Sigmoid colon (tissue), 7 donors: ENCODE measurements around the gene GRID1. TPM values are rescaled to one million over a fixed set of nuclear protein-coding genes. Genes with fewer than 3 reads are reported as not detected.

Experiments used
- DNase-seq: peaks from one replicate; pipeline ENCODE4 v3.0.0-alpha.2; 2019
- H3K27ac ChIP-seq, 4 donors: fragments of 200-600 bp; sonication (generic); one replicate each; pipeline ENCODE4 v1.5.1; 2016 to 2019; ENCODE audit warnings: mild to moderate bottlenecking in 1 of 4
- H3K27me3 ChIP-seq, 3 donors: fragments of 200-600 bp; sonication (generic); one replicate each; pipeline ENCODE4 v1.5.1; 2019; ENCODE audit warnings: mild to moderate bottlenecking in 1 of 3
- H3K36me3 ChIP-seq, 4 donors: fragments of 200-600 bp; sonication (generic); one replicate each; pipeline ENCODE4 v1.5.1; 2016 to 2019
- H3K4me1 ChIP-seq, 4 donors: fragments of 200-600 bp; sonication (generic); one replicate each; pipeline ENCODE4 v1.5.1; 2017 to 2019
- H3K4me3 ChIP-seq, 4 donors: fragments of 200-600 bp; sonication (generic); one replicate each; pipeline ENCODE4 v1.5.1; 2017 to 2019; ENCODE audit warnings: mild to moderate bottlenecking in 2 of 4, moderate library complexity in 1 of 4
- H3K9me3 ChIP-seq, 4 donors: fragments of 200-600 bp in 3 of 4; sonication (generic) in 3 of 4; one replicate each; pipeline versions ENCODE4 v1.5.1 to v1.6.1; 2013 to 2019
- EP300 ChIP-seq, 4 donors: sonication (generic); formaldehyde crosslinking; IDR thresholded peaks; one replicate each; pipeline ENCODE4 v1.6.1; 2017; ENCODE audit warnings: antibody characterized with exemption in 4 of 4
- POLR2A ChIP-seq, 2 donors: fragments of 450-650 bp; IDR thresholded peaks; one replicate each; pipeline ENCODE4 v1.6.1; 2016; ENCODE audit warnings: antibody characterized with exemption in 2 of 2, mild to moderate bottlenecking in 2 of 2, moderate library complexity in 2 of 2
- POLR2AphosphoS5 ChIP-seq, 4 donors: sonication (generic); formaldehyde crosslinking; IDR thresholded peaks; one replicate each; pipeline ENCODE4 v1.6.1; 2017; ENCODE audit warnings: antibody characterized with exemption in 4 of 4
- WGBS, 2 donors: extraction: QIAGEN DNeasy Blood & Tissue Kit; methylation state at CpG; one replicate each; pipeline ENCODE4 v1.1.7; 2013; 5-methylcytosine and 5-hydroxymethylcytosine counted together
- intact Hi-C: fragments of 100-400 bp; cut with DNase I; formaldehyde crosslinking; loops from one replicate; pipeline ENCODE4 v1.15.1; 2023
- polyA plus RNA-seq, 3 donors: library from polyadenylated mRNA; stranded (reverse); fragments of 200-250 nt; gene quantifications; one replicate each; pipeline ENCODE4 v1.2.3, GENCODE V29; 2013
- total RNA-seq, 4 donors: library from RNA; depleted of rRNA; stranded (reverse); fragments of >200 nt; gene quantifications; one replicate each; pipeline ENCODE4 v1.1.0, GENCODE V29; 2016
- TF ChIP-seq, protein P1 (sequence below), 4 experiments: fragments of 450-650 bp in 3 of 4; fragments of 200-600 bp in 1 of 4; IDR thresholded peaks; one replicate each; pipeline ENCODE4 v1.5.1; 2016 to 2019; ENCODE audit warnings: antibody characterized with exemption in 4 of 4, mild to moderate bottlenecking in 3 of 4, moderate library complexity in 2 of 4
- donor health status: healthy with polysubstance abuse.
- donor health status: Bipolar disorder and iron deficiency.
- donor health status: healthy.

Gene GRID1
- total and polyA plus RNA-seq, 7 donors: 0.66 to 4.7 (median 1.1) TPM; not detected in 2

DNA sequence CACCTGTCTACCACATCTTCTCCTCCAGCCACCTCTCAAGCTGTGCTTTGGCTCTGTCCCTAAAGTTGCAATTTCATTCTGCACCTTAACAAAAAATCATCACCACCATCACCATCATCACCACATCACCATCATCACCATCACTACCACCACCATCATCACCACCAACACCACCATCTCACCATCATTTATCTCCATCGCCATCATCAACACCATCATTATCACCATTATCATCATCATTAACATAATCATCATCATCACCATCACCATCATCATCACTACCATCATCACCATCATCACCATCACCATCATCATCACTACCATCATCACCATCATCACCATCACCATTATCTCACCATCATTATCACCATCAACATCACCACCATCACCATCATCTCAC is 245.4 kb downstream of the GRID1 start:
- Histone ChIP-seq H3K4me1 (no peaks in the 10 kb centered on the region), H3K27me3 (no peaks in the 10 kb centered on the region), H3K4me3 (no peak overlapping the region), H3K27ac (no peak overlapping the region), H3K9me3 (no peaks in the 10 kb centered on the region), H3K36me3 (no peaks in the 10 kb centered on the region)
- 92 to 94% methylated on average over 1 of the region's 1 CpG for WGBS, 2 donors
- intact Hi-C loops: no loop called here
- DNase-seq: no peak
- TF ChIP-seq, protein P1, sequence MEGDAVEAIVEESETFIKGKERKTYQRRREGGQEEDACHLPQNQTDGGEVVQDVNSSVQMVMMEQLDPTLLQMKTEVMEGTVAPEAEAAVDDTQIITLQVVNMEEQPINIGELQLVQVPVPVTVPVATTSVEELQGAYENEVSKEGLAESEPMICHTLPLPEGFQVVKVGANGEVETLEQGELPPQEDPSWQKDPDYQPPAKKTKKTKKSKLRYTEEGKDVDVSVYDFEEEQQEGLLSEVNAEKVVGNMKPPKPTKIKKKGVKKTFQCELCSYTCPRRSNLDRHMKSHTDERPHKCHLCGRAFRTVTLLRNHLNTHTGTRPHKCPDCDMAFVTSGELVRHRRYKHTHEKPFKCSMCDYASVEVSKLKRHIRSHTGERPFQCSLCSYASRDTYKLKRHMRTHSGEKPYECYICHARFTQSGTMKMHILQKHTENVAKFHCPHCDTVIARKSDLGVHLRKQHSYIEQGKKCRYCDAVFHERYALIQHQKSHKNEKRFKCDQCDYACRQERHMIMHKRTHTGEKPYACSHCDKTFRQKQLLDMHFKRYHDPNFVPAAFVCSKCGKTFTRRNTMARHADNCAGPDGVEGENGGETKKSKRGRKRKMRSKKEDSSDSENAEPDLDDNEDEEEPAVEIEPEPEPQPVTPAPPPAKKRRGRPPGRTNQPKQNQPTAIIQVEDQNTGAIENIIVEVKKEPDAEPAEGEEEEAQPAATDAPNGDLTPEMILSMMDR (IDR thresholded peaks at IDR 0.05): no peak
- TF ChIP-seq POLR2AphosphoS5 (IDR thresholded peaks at IDR 0.05) (no peak), POLR2A (IDR thresholded peaks at IDR 0.05) (no peak), EP300 (IDR thresholded peaks at IDR 0.05) (no peak)

DNA sequence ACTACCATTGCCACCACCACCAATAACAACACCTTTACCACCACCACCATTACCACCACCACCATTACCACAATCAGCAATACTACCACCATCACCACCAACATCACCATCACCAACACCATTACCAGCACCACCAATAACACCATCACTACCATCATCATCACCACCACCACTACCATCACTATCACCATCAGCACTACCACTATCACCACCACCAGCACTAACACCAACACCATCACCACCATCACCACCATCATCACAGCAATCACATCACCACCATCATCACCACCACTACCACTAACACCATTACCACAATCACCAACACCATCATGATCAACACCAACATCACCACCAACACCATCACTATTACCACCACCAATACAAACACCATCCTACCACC is 249.5 kb downstream of the GRID1 start:
- TF ChIP-seq, protein P1 (IDR thresholded peaks at IDR 0.05): no peak
- TF ChIP-seq EP300 (IDR thresholded peaks at IDR 0.05) (no peak), POLR2AphosphoS5 (IDR thresholded peaks at IDR 0.05) (no peak), POLR2A (IDR thresholded peaks at IDR 0.05) (no peak)
- no peak for DNase-seq
- Histone ChIP-seq H3K27ac (no peak overlapping the region), H3K36me3 (no peaks in the 10 kb centered on the region), H3K9me3 (no peaks in the 10 kb centered on the region), H3K4me3 (no peak overlapping the region), H3K27me3 (no peaks in the 10 kb centered on the region), H3K4me1 (no peaks in the 10 kb centered on the region)
- intact Hi-C loops: no loop called here

DNA sequence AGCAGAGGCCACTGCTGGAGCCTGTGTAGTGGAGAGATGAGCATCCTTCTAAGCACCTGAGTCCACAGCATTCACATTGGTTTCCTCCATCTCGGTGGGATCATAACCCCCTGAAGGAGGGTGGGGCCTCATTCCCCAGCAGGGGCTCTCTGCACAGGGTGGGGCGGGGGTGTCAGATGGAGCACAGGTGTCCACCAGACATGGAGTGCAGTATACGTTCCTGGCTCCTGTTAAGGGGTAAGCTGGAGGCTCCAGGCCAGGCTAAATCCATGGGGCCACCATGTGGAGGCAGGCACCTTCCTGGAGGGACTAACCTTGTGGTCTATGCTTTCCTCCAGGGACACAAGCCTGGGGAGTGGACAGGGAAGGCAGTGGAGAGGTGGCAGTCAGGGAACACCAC is 252.6 kb downstream of the GRID1 start:
- no peak for DNase-seq
- 68 to 80% methylated on average over 3 of the region's 3 CpGs for WGBS, 2 donors
- H3K27ac ChIP-seq: no peak overlapping the region
- H3K9me3 ChIP-seq: no peaks in the 10 kb centered on the region
- H3K27me3 ChIP-seq: no peaks in the 10 kb centered on the region
- H3K4me1 ChIP-seq: no peaks in the 10 kb centered on the region
- TF ChIP-seq, protein P1 (IDR thresholded peaks at IDR 0.05): no peak
- TF ChIP-seq POLR2A (IDR thresholded peaks at IDR 0.05): no peak
- no peak for TF ChIP-seq EP300 (IDR thresholded peaks at IDR 0.05)
- no peak for TF ChIP-seq POLR2AphosphoS5 (IDR thresholded peaks at IDR 0.05)
- H3K4me3 ChIP-seq: no peak overlapping the region
- no peaks in the 10 kb centered on the region for H3K36me3 ChIP-seq
- intact Hi-C loops: no loop called here

DNA sequence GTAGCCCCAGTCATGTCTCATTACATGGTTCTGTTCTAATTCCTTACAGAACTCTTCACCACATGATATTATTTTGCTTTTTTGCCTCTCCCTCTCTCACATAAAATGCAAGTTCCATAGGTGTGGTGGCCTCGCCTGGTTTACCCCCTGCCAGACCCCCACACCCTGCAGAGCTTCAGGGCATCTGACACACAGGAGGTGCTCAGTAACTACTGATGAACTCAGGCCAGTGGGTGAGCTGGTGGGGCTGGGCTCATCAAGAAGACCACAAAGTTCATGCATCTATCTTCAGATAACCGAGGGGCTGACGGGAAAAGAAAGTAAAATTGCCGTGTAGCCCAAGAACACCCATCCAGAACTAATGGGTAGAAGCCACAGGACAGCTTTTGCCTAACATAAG is 253.1 kb downstream of the GRID1 start:
- intact Hi-C loops: no loop called here
- no peaks in the 10 kb centered on the region for H3K4me1 ChIP-seq
- no peak overlapping the region for H3K27ac ChIP-seq
- no peaks in the 10 kb centered on the region for H3K36me3 ChIP-seq
- no peak for DNase-seq
- no peaks in the 10 kb centered on the region for H3K27me3 ChIP-seq
- TF ChIP-seq, protein P1 (IDR thresholded peaks at IDR 0.05): no peak
- no peak for TF ChIP-seq POLR2A (IDR thresholded peaks at IDR 0.05)
- no peak for TF ChIP-seq POLR2AphosphoS5 (IDR thresholded peaks at IDR 0.05)
- no peak for TF ChIP-seq EP300 (IDR thresholded peaks at IDR 0.05)
- H3K9me3 ChIP-seq: no peaks in the 10 kb centered on the region
- H3K4me3 ChIP-seq: no peak overlapping the region
- 81 to 85% methylated on average over 4 of the region's 4 CpGs for WGBS, 2 donors

DNA sequence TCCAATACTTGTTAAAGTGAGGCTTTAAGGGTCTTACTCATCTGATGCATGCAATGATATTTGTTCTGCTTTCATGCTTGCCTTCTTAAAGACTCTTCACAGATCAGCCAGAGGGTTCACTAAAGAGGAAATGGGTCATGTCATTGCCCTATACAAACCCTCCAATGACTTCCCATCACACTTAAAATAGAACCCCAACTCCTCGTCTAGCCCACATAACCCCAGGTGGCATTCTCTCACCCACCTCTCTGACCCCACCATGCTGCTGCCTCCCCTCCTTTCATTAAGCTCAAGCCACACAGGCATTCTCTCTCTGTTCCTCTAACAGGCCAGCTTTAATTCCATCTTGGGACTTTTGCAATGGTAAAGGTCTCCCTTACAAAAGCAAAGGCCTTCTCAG is 253.6 kb downstream of the GRID1 start:
- 40 to 62% methylated on average over 1 of the region's 1 CpG for WGBS, 2 donors
- Histone ChIP-seq H3K27ac (no peak overlapping the region), H3K27me3 (no peaks in the 10 kb centered on the region), H3K9me3 (no peaks in the 10 kb centered on the region), H3K4me3 (no peak overlapping the region), H3K36me3 (no peaks in the 10 kb centered on the region), H3K4me1 (no peaks in the 10 kb centered on the region)
- no peak for DNase-seq
- intact Hi-C loops: no loop called here
- TF ChIP-seq, protein P1 (IDR thresholded peaks at IDR 0.05): no peak
- TF ChIP-seq EP300 (IDR thresholded peaks at IDR 0.05) (no peak), POLR2AphosphoS5 (IDR thresholded peaks at IDR 0.05) (no peak), POLR2A (IDR thresholded peaks at IDR 0.05) (no peak)
